GM12872 (cell line): ENCODE results near the gene TTLL3.

Source experiments
- TF ChIP-seq, protein P1 (sequence below): IDR thresholded peaks from 3 replicates; pipeline ENCODE4 v1.5.1; 2011; ENCODE audit warnings: low read depth, mild to moderate bottlenecking, low read length, moderate library complexity; ENCODE audit not compliant: insufficient read depth

Gene TTLL3

GRCh38 chr3:9846931-9847488, 36.9 kb downstream of the TTLL3 start:
- TF ChIP-seq, protein P1, sequence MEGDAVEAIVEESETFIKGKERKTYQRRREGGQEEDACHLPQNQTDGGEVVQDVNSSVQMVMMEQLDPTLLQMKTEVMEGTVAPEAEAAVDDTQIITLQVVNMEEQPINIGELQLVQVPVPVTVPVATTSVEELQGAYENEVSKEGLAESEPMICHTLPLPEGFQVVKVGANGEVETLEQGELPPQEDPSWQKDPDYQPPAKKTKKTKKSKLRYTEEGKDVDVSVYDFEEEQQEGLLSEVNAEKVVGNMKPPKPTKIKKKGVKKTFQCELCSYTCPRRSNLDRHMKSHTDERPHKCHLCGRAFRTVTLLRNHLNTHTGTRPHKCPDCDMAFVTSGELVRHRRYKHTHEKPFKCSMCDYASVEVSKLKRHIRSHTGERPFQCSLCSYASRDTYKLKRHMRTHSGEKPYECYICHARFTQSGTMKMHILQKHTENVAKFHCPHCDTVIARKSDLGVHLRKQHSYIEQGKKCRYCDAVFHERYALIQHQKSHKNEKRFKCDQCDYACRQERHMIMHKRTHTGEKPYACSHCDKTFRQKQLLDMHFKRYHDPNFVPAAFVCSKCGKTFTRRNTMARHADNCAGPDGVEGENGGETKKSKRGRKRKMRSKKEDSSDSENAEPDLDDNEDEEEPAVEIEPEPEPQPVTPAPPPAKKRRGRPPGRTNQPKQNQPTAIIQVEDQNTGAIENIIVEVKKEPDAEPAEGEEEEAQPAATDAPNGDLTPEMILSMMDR, result no peak; the same call in 2 of the 3 replicates

GRCh38 chr3:9848860-9849259, 38.8 kb downstream of the TTLL3 start:
- TF ChIP-seq, protein P1, result peak; percentile 41

- TF ChIP-seq, protein P1, result no peak
Observed at GRCh38 chr3:9852528-9852927, 42.5 kb downstream of the TTLL3 start.

DNA sequence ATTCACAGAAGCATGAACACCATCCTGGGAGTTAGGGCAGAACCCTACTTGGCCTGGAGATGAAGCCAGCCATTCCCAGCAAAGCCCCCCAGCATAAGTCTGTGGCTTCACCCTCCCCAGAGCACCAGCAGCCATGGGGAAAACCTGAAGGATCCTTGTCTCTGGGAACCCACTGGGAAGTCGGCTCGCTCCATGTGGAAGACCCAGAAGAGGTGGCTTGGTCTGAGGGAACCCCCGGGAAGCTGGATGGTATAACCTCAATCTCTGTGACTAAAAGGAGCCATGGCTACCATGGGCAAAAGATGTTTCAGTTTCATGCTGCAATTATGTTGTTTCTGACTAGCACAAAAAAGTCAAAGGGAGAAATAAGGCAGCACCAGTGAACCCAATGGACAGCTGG, 45.5 kb downstream of the TTLL3 start:
- TF ChIP-seq, protein P1, result no peak

GRCh38 chr3:9859530-9860025, 49.5 kb downstream of the TTLL3 start:
- TF ChIP-seq, protein P1, result no peak

GRCh38 chr3:9861201-9861600, 51.1 kb downstream of the TTLL3 start:
- TF ChIP-seq, protein P1, result no peak

DNA sequence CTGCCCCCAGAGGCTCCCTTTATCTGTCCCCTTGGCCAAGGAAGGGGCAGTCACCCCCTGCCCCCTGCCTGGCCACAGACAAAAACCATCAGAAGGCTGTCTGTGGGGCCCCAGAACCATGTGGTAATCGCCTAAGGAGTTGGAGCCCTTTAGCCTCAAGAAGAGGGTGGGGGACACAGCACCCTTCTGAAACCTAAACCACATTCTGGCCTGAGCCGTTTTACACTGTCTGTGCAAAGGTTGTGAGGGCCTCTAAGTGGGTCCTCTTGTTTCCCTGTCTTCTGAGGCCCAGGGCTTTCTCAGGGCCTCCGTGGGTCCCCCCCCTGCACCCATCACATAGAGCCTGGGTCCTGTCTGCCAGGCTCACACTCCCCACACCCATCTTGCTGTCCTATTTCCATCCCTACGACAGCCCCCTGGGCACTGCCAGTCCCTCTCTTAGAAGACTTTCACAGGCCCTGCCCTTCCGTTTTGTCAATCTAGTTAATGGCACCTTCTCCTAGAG, 51.6 kb downstream of the TTLL3 start:
- TF ChIP-seq, protein P1, result no peak
